Type B pancreatic cell (in vitro differentiated cells): ENCODE measurements around the gene GIMAP6. TPM values are rescaled to one million over a fixed set of nuclear protein-coding genes. Genes with fewer than 3 reads are reported as not detected.
"Not testable (repeated sequence)": the region's sequence is repeated elsewhere in the genome, so short reads cannot be mapped to it uniquely, and the experiment has no call there.

Experiments used
- DNase-seq: peaks from one replicate; pipeline ENCODE4 v3.0.0; 2021; ENCODE audit warnings: mixed read lengths; ENCODE audit not compliant: unreplicated experiment; ENCODE audit errors: extremely low spot score
- H3K27ac Mint-ChIP-seq: 2 replicates; pipeline ENCODE4 v1.8.0; 2021; ENCODE audit warnings: mild to moderate bottlenecking, mixed read lengths
- H3K27me3 Mint-ChIP-seq: 2 replicates; pipeline ENCODE4 v1.8.0; 2021; ENCODE audit warnings: mixed read lengths
- H3K36me3 Mint-ChIP-seq: 2 replicates; pipeline ENCODE4 v1.8.0; 2021; ENCODE audit warnings: mixed read lengths
- H3K4me1 Mint-ChIP-seq: one replicate; pipeline ENCODE4 v1.8.0; 2021; ENCODE audit warnings: mixed read lengths; ENCODE audit not compliant: unreplicated experiment
- H3K4me3 Mint-ChIP-seq: 2 replicates; pipeline ENCODE4 v1.8.0; 2021; ENCODE audit warnings: mild to moderate bottlenecking, mixed read lengths
- H3K9me3 Mint-ChIP-seq: 2 replicates; pipeline ENCODE4 v1.8.0; 2021; ENCODE audit warnings: mixed read lengths
- total RNA-seq: library from RNA; stranded (reverse); gene quantifications from 2 replicates; pipeline ENCODE4 v1.2.1, GENCODE V29; 2021; ENCODE audit warnings: low replicate concordance
- TF ChIP-seq, protein P1 (sequence below): fragments of 200-600 bp; sonication (generic); conservative IDR thresholded peaks from 2 replicates; pipeline ENCODE4 v1.5.0; 2021; ENCODE audit warnings: antibody characterized with exemption, mild to moderate bottlenecking

GIMAP6 gene
- total RNA-seq, 1 donor from 2014 or later, result not detected

DNA sequence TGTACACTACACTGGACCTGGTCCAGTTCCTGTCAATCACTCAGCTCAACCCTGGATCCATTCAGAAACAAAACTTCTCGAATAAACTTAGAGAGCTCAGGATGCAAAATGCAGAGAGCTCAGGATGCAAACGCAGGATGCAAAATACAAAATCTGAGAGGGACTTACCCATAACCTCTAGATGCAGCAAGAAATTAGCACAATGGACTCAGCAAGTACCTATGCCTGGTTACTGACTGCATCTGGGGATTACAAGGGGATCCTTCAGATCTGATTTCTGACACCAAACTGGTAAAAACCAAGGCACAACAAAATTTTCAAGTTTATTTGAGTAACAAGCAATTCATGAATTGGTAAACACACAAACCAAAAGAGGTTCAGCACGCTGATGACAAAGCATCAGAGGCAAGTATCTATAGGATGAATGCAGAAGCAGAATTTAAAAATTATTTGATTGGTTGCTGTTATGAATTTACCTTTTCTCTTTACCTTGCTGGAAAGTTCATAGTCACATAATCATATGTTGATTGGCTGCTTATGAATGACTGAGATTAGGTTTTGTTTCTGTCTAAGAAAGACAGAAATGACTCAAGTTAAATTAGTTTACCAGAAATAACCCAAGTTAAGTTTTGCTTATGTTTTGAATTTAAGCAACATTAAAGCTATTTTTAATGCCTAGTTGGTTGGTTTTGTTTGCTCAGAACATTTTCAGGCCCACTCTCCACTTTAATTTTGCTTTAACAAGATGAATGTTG, 11.4 kb downstream of the GIMAP6 start:
- H3K27ac Mint-ChIP-seq, result no peak overlapping the region
- peaks cover 17% of the 10 kb centered on the region for H3K27me3 Mint-ChIP-seq
- no peaks in the 10 kb centered on the region for H3K4me1 Mint-ChIP-seq
- TF ChIP-seq, protein P1, sequence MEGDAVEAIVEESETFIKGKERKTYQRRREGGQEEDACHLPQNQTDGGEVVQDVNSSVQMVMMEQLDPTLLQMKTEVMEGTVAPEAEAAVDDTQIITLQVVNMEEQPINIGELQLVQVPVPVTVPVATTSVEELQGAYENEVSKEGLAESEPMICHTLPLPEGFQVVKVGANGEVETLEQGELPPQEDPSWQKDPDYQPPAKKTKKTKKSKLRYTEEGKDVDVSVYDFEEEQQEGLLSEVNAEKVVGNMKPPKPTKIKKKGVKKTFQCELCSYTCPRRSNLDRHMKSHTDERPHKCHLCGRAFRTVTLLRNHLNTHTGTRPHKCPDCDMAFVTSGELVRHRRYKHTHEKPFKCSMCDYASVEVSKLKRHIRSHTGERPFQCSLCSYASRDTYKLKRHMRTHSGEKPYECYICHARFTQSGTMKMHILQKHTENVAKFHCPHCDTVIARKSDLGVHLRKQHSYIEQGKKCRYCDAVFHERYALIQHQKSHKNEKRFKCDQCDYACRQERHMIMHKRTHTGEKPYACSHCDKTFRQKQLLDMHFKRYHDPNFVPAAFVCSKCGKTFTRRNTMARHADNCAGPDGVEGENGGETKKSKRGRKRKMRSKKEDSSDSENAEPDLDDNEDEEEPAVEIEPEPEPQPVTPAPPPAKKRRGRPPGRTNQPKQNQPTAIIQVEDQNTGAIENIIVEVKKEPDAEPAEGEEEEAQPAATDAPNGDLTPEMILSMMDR, result no peak
- DNase-seq, result no peak
- no peaks in the 10 kb centered on the region for H3K36me3 Mint-ChIP-seq
- no peak overlapping the region for H3K4me3 Mint-ChIP-seq
- H3K9me3 Mint-ChIP-seq, result no peaks in the 10 kb centered on the region

DNA sequence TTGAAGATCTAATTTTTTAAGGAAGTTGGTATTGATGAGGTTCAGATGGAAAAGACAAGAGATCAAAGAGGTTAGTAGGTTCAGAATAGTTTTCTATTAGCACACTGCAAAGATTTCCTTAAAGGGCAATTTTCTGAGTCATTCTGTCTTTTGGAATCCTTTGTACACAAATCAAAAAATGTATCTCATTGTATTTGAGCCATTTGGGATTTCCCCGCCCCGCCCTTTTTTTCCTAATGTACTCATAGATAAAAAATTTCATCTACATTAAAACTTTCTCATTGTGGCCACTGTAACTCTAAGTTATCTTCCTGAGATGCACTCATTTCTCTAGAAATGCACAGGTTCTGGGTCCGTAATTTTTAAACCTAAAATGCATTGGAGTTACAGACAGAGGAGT, 12.1 kb downstream of the GIMAP6 start:
- Mint-ChIP-seq H3K4me3 (no peak overlapping the region), H3K27me3 (peaks cover 11% of the 10 kb centered on the region), H3K4me1 (no peaks in the 10 kb centered on the region), H3K9me3 (no peaks in the 10 kb centered on the region), H3K27ac (no peak overlapping the region), H3K36me3 (no peaks in the 10 kb centered on the region)
- TF ChIP-seq, protein P1, result no peak
- DNase-seq, result no peak

DNA sequence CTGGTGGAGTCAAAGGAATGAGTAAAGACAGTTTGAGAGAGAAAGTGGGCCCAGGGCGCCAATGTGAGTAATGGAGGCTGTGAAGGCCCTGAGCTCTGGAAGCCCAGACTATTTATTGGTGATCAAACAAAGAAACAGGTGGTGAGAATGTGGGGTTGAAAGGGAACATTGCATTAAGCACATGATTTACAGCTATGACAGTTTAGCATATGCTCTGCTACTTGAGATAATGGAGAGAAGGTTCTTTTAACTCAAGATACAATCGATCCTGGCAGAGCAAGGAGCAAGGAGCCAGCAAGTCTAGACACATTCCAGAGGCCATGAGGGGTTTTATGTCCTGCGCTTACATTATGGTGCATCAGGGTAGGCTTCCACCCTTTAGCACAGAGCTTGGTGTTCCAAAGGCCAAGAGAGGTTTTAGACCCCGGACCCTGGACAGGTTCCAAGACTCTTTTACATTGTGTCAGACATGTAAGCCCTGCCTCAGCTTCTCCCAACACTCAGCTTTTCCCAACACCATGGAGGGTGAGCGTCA, 16.9 kb downstream of the GIMAP6 start:
- H3K4me3 Mint-ChIP-seq, H3K27ac Mint-ChIP-seq, DNase-seq, H3K9me3 Mint-ChIP-seq, H3K27me3 Mint-ChIP-seq, H3K36me3 Mint-ChIP-seq, H3K4me1 Mint-ChIP-seq: not testable (repeated sequence)

DNA sequence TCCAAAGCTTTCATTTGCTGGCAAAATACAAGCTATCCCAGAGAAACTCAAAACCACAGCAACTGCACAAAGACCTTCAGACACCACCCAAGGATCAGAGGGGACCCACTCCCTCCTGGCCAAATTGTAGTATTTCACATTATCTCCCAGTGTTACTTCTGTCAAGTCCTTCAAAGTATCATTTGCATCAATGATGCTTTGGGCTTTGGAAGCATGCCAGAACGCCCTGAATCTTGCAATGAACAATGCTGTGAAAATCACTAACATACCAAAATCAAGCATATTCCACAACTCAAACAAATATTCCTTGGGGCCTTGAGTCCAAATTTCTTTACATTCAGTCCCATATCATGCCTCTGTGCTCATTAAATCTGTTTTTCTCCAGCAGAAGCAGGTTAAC, 17.8 kb downstream of the GIMAP6 start:
- H3K9me3 Mint-ChIP-seq, DNase-seq, H3K36me3 Mint-ChIP-seq, H3K27ac Mint-ChIP-seq, H3K27me3 Mint-ChIP-seq, H3K4me1 Mint-ChIP-seq, H3K4me3 Mint-ChIP-seq: not testable (repeated sequence)

DNA sequence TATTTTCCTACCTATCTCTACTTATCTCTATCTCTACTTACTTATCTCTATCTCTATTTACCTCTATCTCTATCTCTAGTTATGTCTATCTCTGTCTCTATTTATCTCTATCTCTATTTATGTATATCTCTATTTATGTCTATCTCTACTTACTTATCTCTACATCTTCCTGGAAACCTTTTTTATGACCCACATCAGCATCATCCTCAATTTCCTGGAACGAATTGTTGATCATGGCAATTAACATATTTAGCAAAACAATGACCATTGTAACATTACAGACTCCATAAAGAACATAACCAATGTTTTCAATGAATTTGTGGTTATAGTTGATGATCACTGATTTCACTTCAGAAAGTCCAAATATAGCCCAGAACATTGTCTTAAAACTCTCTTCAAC, 18.3 kb downstream of the GIMAP6 start:
- no peak for DNase-seq
- no peak overlapping the region for H3K4me3 Mint-ChIP-seq
- H3K36me3 Mint-ChIP-seq, result no peaks in the 10 kb centered on the region
- no peaks in the 10 kb centered on the region for H3K4me1 Mint-ChIP-seq
- peaks cover 6% of the 10 kb centered on the region for H3K27me3 Mint-ChIP-seq
- no peak overlapping the region for H3K27ac Mint-ChIP-seq
- no peaks in the 10 kb centered on the region for H3K9me3 Mint-ChIP-seq
- TF ChIP-seq, protein P1, result no peak

DNA sequence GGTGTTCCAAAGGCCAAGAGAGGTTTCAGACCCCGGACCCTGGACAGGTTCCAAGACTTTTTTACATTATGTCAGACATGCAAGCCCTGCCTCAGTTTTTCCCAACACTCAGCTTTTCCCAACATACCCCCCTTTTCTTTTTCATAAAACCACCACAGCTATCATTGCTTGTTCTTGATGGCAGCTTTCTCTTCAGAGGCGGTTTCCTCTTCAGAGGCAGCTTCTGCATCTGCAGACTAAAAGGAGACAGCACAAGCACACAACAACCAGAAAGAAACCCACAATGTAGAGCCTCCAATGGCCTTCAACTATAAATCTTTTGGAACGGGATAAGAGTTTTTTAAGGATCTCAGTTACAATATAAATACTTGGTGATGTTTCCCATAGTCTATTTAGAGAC, 19.3 kb downstream of the GIMAP6 start:
- no peaks in the 10 kb centered on the region for H3K9me3 Mint-ChIP-seq
- H3K36me3 Mint-ChIP-seq, result no peaks in the 10 kb centered on the region
- no peak overlapping the region for H3K4me3 Mint-ChIP-seq
- TF ChIP-seq, protein P1, result no peak
- no peak for DNase-seq
- no peak overlapping the region for H3K27ac Mint-ChIP-seq
- H3K4me1 Mint-ChIP-seq, result no peaks in the 10 kb centered on the region
- peaks cover 4% of the 10 kb centered on the region for H3K27me3 Mint-ChIP-seq
